Lung microvascular endothelial cell (primary cell): ENCODE measurements around the gene PRTN3. TPM values are rescaled to one million over a fixed set of nuclear protein-coding genes. Genes with fewer than 3 reads are reported as not detected.
A peak's percentile ranks its signal among the peaks of the same experiment; 100 is the strongest.

Source experiments
- DNase-seq, 2 donors: peaks; one replicate each; pipeline versions ENCODE4 v3.0.0 to v3.0.0-alpha.2; 2010; ENCODE audit warnings: low read depth in 2 of 2
- total RNA-seq: library from RNA; depleted of rRNA; stranded (reverse); fragments of >200 nt; gene quantifications from 2 replicates; pipeline ENCODE4 v1.2.1, GENCODE V29; 2014

The PRTN3 gene, protein sequence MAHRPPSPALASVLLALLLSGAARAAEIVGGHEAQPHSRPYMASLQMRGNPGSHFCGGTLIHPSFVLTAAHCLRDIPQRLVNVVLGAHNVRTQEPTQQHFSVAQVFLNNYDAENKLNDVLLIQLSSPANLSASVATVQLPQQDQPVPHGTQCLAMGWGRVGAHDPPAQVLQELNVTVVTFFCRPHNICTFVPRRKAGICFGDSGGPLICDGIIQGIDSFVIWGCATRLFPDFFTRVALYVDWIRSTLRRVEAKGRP
- total RNA-seq: not detected in 2 replicates

DNA sequence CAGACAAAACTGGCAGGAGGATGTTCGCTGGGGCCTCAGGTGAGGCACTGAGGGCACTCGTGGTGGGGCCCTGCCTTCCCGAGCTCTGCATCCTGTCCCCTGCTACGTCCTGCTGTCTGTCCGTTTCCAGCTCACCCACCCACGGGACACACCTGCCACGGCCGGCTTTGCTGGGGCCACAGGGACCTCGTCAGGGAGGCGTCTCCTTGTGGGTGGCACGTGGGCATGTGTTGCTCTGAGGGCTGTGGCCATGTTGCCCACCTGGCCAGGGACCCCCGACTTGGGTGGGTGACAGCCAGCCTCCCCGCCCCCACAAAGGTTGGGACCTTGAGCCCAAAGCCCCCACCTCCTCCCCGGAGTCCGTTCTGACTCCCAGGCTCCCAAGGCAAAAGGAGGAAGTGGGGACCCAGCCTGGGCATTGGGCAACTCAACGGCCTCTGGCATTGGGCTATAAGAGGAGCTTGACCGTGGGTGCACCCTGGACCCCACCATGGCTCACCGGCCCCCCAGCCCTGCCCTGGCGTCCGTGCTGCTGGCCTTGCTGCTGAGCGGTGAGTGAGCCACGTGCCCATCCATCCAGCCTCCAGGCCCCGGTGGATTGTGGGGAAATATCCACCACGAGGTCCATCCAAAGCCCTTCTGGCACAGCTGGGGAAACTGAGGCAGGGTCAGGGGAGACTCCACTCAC lies at the start of gene PRTN3:
Gene PRTN3, plus strand, starts transcription at position 481 of the 688 bp plus-strand sequence. Its CDS starts 10 bp downstream, at position 491.
- DNase-seq: no peak

- no peak for DNase-seq
Observed at GRCh38 chr19:791007-791566, 49.7 kb upstream of the PRTN3 start.

GRCh38 chr19:791567-792305 lies 49.1 kb upstream of the PRTN3 start:
- DNase-seq: peak in 1 of 2 donors; percentile 76

DNA sequence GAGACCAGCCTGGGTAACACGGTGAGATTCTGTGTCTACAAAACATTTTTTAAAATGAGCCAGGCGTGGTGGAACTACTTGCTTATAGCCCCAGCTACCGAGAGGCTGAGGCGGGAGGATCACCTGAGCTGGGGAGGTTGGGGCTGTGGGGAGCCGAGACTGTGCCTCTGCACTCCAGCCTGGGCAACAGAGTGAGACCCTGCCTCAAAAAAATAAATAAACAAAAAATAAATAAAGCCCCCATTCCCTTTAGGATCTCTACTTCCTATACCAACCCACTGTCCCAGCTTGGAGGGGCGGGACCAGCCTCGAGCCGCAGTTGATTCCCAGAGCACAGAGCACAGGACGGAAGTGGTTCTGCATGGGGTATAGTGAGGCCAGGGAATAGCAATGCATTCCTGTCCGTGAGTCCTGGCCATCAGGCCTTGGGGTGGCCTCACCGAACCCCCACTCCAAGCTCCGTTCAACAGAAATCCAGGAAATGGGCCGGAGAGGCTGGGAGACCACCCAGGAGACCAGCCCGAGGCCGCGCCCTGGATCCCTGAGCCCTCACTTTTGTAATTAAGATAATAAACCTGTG lies 48.4 kb upstream of the PRTN3 start:
- DNase-seq: peak in 1 of 2 donors; percentile 73

GRCh38 chr19:793806-794205 lies 47.0 kb upstream of the PRTN3 start:
- DNase-seq: no peak

DNA sequence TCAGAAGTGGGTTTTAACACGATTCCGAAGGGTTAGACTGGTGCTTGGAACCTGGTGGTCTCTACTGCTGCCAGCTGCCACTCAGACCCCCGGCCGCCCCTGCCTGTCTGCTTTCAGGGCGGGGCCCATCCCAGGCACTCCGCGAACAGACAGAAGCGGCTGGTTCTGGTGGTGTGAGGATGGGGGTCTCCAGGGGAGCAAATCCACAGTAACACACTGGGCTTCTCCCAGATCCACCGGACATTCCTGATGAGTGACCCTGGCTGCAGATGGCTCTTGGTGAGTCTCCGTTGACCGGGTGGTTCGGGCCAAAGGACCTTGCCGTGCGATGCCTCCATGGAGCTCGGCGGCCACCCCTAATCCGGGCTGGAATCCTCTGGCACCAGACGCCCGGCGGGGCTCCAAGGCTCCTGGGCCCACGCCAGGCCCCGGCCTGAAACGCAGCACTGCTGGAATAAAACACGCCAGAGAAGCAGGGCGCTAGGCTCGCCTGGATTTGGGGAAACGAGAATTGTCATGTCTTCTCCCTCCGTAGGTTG lies 45.7 kb upstream of the PRTN3 start:
- DNase-seq: no peak

- no peak for DNase-seq
Observed at GRCh38 chr19:795691-796581, 44.9 kb upstream of the PRTN3 start.

DNA sequence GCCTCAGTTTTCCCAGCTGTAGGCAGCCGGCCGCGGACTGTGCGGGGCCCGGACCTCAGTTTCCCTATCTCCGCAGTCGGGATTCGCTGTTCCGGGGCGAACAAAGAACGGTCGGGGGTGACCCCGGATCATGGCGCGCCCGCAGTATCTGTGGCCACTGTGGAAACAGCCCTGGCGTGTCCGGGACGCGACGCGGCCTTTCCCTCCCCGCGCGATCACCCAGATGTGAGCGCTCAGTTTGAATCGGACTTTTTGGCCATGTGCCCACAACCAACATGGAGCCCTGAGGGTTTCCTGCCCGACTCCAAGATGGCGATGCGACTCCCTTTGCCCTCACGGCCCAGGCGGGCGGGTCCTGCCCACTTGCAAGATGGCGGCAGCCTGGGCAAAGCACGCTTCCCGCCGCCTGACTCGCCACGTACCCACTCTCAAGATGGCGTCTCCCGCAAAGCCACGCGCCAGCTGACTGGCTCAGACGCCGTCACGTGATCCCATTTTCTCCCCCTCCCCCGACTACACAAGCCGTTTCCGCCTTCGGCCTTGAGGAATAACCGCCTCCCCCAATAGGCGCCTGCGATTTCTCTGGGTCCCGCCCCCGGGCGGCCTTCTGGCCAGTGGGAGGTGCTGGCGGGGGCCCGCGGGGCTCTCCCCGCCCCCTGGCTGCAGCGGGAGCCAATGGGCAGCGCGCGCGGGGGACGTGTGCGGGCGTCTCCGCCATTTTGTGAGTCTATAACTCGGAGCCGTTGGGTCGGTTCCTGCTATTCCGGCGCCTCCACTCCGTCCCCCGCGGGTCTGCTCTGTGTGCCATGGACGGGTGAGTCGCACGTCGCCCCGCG lies 43.9 kb upstream of the PRTN3 start, which contains the start of gene PTBP1:
Gene PTBP1, plus strand, starts transcription at position 761 of the 836 bp plus-strand sequence. Its CDS starts 46 bp downstream, at position 807.
- peak; percentile 100 for DNase-seq

DNA sequence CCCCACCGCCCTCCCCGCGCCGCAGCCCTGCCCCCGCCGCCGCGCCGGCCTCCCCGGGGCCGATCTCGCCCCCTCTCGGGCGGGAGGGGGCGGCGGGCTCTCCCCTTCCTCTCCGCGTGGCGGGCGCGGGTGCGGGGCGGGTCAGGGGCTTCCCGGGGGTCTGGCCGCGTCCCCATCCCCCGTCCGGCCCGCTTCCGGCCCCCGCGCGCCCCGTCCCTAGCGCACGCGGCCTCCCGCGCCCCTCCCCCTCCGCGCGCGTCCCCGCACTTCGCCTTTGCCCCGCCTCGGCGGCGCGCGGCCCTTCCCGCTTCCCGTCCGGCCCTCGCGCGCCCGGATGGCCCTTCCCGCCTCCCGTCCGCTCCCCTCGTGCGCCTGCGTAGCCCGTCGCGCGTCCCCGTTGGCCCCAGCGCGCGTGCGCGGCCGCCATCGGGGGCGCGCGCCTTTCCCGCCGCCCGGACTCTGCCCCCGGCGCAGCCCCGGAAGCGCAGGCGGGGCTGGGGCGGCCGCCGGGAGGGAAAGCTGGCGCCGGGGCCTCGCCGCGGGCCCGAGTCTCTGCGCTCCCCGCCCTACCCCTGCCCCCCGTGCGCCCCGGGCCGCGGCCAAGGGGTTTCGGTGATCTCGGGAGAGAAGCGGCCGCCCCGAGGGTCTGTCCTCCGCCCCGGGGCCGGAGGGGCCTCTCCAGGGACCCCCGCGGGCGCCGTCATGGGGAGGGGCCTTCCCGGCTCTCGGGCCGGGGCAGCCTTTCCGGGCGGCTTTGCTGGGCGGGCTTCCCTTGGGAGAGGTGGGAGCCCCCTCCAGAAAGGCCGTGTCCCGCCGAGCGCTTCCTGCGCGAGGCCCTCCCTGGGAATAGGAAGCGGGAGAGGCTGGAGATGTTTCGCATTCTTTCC lies 43.0 kb upstream of the PRTN3 start:
- DNase-seq: peak; percentile 94 to 96

DNA sequence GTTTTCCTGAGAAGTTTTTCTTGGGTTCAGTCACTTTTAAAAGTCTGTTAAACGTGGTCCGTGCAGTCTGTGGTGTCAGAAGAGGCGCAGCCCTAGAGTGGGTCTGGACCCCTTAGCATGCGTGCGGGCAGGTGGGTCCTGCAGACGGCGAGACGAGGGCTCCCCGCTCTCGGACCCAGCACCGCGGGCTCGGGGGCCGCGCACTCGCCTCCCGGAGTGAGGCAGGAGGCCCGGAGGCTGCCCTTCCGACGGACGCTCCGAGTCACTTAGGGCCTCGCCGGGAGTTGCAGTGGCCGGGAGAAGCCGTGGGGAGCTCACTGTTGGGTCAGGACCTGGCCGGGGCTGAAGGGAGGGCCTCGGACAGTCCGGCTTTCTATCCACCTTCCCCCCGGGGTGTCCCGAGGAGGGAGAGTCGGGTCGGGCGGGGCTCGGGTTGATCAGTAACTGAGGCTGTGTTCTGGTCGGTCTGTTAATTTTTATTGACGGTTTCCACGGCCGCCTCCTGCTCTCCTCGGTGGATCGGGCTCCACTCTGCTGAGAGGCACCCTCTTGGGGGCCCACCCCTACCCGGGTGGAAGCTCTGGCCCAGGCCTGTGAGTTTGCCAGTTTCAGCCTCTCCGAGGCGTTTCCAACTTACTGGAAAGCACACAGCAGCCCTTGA lies 42.3 kb upstream of the PRTN3 start:
- peak in 1 of 2 donors; percentile 46 for DNase-seq

DNA sequence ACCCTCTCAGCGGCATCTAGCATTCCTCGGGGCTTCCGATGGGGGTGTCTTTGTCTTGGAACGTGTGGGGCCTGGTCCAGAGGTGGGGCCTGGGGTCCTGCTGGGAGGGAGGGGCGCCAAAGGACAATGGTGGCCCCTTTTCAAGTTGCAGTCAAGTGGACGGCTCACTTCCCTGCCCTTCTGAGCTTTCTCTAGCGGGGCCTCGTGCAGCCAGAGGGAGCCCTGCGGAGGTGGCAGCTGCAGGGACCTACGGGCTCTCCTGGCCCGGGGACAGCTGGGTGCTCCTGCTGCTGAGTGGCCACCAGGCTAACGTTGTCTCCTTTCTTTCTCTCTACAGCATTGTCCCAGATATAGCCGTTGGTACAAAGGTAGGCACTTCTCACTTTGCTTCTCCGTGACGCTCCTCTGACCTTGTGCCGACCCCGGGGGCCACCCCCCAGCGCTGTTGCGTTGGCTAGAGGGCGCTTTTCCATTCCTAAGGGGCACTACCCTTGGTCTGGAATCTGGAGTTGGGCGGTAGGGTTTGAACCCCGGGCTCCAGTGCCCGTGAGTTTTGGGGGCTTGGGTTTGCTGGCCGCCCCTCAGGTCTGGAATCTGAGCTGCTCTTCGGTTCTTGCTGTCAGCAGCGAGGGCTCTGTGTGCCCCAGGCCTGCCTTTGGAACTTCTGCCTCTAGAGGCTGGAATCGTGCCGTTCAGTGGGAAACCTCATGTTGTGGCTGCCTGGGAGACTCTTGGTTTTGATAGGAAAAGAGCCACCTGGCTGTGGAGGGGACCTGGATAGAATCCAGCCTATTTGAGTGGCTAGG lies 41.5 kb upstream of the PRTN3 start:
- DNase-seq: peak; percentile 49 to 73

DNA sequence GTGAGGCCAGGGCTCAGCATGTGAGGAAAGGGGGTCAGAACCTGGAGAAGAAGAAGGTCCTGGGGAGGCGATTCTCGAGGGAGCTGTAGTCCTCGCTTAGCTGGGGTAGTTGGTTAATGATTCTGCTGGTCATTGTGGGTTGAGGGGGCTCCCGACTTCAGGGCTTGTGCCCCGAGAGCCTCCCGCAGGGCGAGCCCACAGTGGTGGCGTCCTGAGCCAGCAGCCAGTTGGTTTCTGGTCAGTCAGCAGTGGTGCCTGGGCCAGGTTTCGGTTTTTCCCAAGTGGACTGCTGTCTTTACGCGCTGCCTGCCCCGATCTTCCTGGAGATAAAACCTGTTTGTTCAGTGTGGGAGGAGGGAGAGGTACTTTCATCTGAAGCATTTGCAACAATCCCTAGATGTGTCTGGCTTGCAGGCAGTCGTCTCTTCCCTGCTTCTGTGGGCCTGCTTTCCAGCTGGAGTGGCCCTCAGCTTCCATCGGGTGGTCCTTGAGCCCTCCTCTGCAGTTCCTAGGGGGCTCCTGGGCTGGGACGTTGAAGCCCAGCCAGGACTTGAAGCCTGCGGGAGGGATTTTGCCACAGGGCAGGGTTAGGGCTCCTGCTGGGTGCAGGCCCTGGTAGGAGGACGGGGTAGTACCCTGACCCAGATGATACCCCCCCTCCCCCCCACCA lies 40.3 kb upstream of the PRTN3 start:
- DNase-seq: peak; percentile 69 to 72

DNA sequence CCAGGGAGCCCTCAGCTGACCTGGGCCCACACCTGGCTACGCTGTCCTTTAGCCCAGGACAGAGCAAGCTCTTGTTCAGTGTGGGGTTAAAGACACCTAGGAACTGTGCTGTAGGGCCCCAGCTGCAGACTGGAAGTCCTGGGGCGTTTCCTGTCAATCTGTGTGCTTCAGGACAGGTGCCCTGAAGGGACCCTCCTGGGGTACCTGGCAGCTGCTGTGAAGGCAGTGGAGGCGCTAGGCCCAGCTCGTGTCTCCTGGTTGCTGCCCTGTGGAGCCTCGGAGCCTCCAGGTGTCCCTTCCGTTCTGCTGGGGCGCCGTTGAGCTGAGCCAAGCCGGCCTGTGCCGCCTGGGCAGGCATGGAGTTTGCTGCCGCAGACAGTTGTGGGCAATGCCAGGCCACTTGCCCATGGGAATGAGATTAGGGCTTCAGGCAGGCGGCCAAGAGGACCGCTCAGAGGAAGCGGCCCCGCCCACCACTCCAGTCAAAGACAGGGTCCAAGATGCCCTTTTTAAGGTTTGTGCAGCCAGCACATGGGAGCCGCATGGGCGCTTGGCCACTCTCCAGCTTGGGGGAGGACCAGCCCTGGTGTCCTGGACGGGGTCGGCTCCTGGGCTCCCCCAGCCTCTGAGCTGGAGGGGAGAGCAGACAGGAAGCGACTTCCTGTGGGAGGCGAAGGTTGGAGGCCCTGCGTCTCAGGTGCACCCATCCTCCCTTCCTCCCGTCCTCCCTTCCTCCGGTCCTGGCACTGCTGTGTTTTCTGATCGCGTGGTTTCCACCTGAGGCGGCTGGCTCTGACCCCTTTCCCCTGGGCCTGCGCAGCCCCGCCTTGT lies 39.6 kb upstream of the PRTN3 start:
- peak; percentile 40 to 41 for DNase-seq

- peak in 1 of 2 donors; percentile 72 for DNase-seq
Observed at GRCh38 chr19:801861-802497, 38.8 kb upstream of the PRTN3 start.
